OCI-LY1 (cell line): ENCODE data around the gene DPH7.
"Not testable (repeated sequence)": the region's sequence is repeated elsewhere in the genome, so short reads cannot be mapped to it uniquely, and the experiment has no call there.

Source experiments
- H2AFZ ChIP-seq: fragments of 200-600 bp; sonication (generic), shearing (Covaris generic); 2 replicates; pipeline ENCODE4 v1.6.0; 2014; ENCODE audit warnings: antibody characterized with exemption, mild to moderate bottlenecking, low read length
- H3F3A ChIP-seq: fragments of 200-600 bp; sonication (generic), shearing (Covaris generic); 2 replicates; pipeline ENCODE4 v1.6.0; 2014; ENCODE audit warnings: mild to moderate bottlenecking, antibody characterized with exemption, low read length, moderate library complexity; ENCODE audit not compliant: insufficient read depth
- H3K27ac ChIP-seq: fragments of 200-600 bp; sonication (generic); 2 replicates; pipeline ENCODE4 v1.5.1; 2014; ENCODE audit warnings: low read length, mixed run types, mild to moderate bottlenecking, low read depth; ENCODE audit not compliant: poor library complexity, severe bottlenecking
- H3K27me3 ChIP-seq: fragments of 200-600 bp; sonication (generic); 2 replicates; pipeline ENCODE4 v1.6.0; 2014; ENCODE audit warnings: antibody characterized with exemption, mild to moderate bottlenecking, low read length, moderate library complexity; ENCODE audit not compliant: insufficient read depth
- H3K36me3 ChIP-seq: fragments of 200-600 bp; sonication (generic); 2 replicates; pipeline ENCODE4 v1.6.1; 2014; ENCODE audit warnings: mild to moderate bottlenecking, antibody characterized with exemption, low read length, moderate library complexity, mixed read lengths; ENCODE audit not compliant: insufficient read depth
- H3K4me1 ChIP-seq: fragments of 200-600 bp; sonication (generic); 2 replicates; pipeline ENCODE4 v1.5.1; 2014; ENCODE audit warnings: mild to moderate bottlenecking, low read length, moderate library complexity; ENCODE audit not compliant: insufficient read depth, severe bottlenecking
- H3K4me2 ChIP-seq: fragments of 200-600 bp; sonication (generic), shearing (Covaris generic); 2 replicates; pipeline ENCODE4 v1.6.1; 2014; ENCODE audit warnings: low read length
- H3K4me3 ChIP-seq: fragments of 200-600 bp; sonication (generic); 2 replicates; pipeline ENCODE4 v1.5.1; 2014; ENCODE audit warnings: low read length, low read depth, mild to moderate bottlenecking, mixed read lengths; ENCODE audit not compliant: poor library complexity, severe bottlenecking
- H3K79me2 ChIP-seq: fragments of 200-600 bp; shearing (Covaris generic); 2 replicates; pipeline ENCODE4 v1.6.1; 2016; ENCODE audit warnings: mixed run types, low read length, mixed read lengths; ENCODE audit not compliant: insufficient read depth
- H3K9ac ChIP-seq: fragments of 200-600 bp; sonication (generic), shearing (Covaris generic); 2 replicates; pipeline ENCODE4 v1.6.1; 2014; ENCODE audit warnings: mild to moderate bottlenecking, low read length, mixed read lengths
- H3K9me2 ChIP-seq: fragments of 200-600 bp; sonication (generic), shearing (Covaris generic); 2 replicates; pipeline ENCODE4 v1.6.1; 2014; ENCODE audit warnings: low read depth, mild to moderate bottlenecking, low read length, mixed read lengths
- H3K9me3 ChIP-seq: fragments of 200-600 bp; shearing (Covaris generic); 2 replicates; pipeline ENCODE4 v1.6.1; 2014; ENCODE audit warnings: low read length, mixed read lengths
- H4K20me1 ChIP-seq: fragments of 200-600 bp; sonication (generic), shearing (Covaris generic); 2 replicates; pipeline ENCODE4 v1.6.0; 2016; ENCODE audit warnings: mild to moderate bottlenecking, low read length; ENCODE audit not compliant: insufficient read depth
- EZH2 ChIP-seq: fragments of 200-600 bp; sonication (generic), shearing (Covaris generic); IDR thresholded peaks from 2 replicates; pipeline ENCODE4 v1.8.0; 2017; ENCODE audit warnings: borderline replicate concordance, mixed run types, mild to moderate bottlenecking, antibody characterized with exemption, low read length, moderate library complexity, mixed read lengths
- TF ChIP-seq, protein P1 (sequence below): fragments of 200-600 bp; sonication (generic), shearing (Covaris generic); IDR thresholded peaks from 2 replicates; pipeline ENCODE4 v1.5.1; 2017; ENCODE audit warnings: mild to moderate bottlenecking, antibody characterized with exemption, low read length, moderate library complexity, mixed read lengths

Gene DPH7

DNA sequence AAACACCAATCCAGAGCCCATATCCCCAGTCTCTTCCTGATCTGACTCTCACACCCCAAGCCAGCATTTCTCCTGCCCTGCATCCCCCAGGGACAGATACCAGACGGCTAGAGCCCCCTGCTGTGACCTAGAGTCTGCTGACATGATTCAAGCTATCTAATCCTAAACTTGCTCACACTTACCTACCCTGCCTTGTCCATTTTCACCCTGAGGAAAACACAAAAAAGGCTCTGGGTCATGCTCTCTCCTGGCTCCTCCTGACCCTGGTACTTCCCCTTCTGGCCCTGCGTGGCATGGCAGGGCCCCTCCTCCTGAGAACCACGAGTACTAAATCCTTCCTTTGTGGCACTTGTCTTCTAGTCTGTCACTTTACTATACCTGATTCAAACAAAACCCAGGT, 23.9 kb upstream of the DPH7 start:
- Histone ChIP-seq H3F3A (no peaks in the 10 kb centered on the region), H3K79me2 (no peaks in the 10 kb centered on the region), H3K4me1 (peaks cover 48% of the 10 kb centered on the region), H3K9me2 (no peaks in the 10 kb centered on the region), H3K27me3 (no peaks in the 10 kb centered on the region), H3K4me3 (no peak overlapping the region), H4K20me1 (no peaks in the 10 kb centered on the region), H2AFZ (no peak overlapping the region), H3K4me2 (peak overlapping the region; percentile 1; the same call in 1 of the 2 replicates), H3K27ac (peak overlapping the region; percentile 31), H3K9me3 (no peaks in the 10 kb centered on the region), H3K36me3 (no peaks in the 10 kb centered on the region), H3K9ac (no peak overlapping the region; the same call in 1 of the 2 replicates)
- TF ChIP-seq EZH2: no peak
- TF ChIP-seq, protein P1, sequence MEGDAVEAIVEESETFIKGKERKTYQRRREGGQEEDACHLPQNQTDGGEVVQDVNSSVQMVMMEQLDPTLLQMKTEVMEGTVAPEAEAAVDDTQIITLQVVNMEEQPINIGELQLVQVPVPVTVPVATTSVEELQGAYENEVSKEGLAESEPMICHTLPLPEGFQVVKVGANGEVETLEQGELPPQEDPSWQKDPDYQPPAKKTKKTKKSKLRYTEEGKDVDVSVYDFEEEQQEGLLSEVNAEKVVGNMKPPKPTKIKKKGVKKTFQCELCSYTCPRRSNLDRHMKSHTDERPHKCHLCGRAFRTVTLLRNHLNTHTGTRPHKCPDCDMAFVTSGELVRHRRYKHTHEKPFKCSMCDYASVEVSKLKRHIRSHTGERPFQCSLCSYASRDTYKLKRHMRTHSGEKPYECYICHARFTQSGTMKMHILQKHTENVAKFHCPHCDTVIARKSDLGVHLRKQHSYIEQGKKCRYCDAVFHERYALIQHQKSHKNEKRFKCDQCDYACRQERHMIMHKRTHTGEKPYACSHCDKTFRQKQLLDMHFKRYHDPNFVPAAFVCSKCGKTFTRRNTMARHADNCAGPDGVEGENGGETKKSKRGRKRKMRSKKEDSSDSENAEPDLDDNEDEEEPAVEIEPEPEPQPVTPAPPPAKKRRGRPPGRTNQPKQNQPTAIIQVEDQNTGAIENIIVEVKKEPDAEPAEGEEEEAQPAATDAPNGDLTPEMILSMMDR: no peak

DNA sequence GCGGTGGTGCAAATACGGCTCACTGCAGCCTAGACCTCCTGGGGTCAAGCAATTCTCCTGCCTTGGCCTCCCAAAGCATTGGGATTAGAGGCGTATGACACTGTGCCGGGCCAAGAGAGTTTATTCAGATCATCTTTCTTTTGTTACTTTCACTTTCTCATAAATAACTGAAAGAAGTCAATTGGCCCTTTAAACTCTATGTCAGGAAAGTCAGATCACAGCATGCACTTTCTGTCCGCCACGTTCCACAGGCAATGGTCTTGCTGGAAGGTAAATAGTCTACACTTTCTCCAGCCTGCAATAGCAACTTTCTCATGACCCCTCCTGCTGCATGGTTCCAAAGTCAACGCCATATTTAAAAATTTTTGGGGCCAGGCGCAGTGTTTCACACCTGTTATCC, 20.2 kb upstream of the DPH7 start:
- Histone ChIP-seq H3K4me3 (no peak overlapping the region), H3K4me1 (peaks cover 25% of the 10 kb centered on the region), H3K79me2 (no peaks in the 10 kb centered on the region), H3F3A (no peaks in the 10 kb centered on the region), H3K36me3 (no peaks in the 10 kb centered on the region), H3K27ac (no peak overlapping the region), H3K27me3 (no peaks in the 10 kb centered on the region), H4K20me1 (no peaks in the 10 kb centered on the region), H3K9ac (no peak overlapping the region), H2AFZ (no peak overlapping the region), H3K9me2 (no peaks in the 10 kb centered on the region), H3K4me2 (no peak overlapping the region), H3K9me3 (no peaks in the 10 kb centered on the region)
- TF ChIP-seq, protein P1: no peak

DNA sequence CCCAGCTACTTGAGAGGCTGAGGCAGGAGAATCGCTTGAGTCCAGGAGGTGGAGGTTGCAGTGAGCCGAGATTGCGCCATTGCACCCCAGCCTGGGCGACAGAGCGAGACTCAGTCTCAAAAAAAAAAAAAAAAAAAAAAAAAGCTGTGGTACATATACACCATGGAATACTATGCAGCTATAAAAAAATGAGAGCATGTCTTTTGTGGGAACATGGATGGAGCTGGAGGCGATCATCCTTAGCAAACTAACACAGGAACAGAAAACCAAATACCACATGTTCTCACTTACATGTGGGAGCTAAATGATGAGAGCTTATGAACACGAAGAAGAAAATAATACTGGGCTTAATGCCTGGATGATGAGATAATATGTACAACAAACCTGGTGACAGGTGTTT, 17.9 kb upstream of the DPH7 start:
- H3K36me3 ChIP-seq, H3K9ac ChIP-seq, H3K27me3 ChIP-seq, H3K9me3 ChIP-seq, H3K4me3 ChIP-seq, H3K27ac ChIP-seq, H4K20me1 ChIP-seq, H3K9me2 ChIP-seq, H3K4me2 ChIP-seq, H3F3A ChIP-seq, H2AFZ ChIP-seq, H3K79me2 ChIP-seq: not testable (repeated sequence)
- peaks cover 16% of the 10 kb centered on the region for H3K4me1 ChIP-seq

DNA sequence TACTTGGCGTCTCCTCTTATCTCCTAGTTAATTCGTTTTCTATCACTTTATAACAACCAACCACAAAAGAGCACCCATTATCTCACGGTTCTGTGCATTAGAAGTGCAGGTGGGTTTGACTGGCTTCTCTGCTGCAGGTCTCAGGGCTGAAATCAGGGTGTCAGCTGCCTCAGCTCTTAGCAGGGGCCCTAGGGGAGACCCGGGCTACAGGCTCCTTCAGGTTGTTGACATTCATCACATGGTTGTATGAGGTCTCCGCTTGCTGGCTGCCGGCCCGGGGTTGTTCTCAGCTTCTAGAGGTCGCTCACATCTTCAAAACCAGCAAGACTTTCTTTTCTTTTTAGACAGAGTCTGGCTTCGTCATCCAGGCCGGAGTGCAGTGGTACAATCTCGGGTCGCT, 14.5 kb upstream of the DPH7 start:
- Histone ChIP-seq H3K4me2 (no peak overlapping the region), H3K79me2 (no peaks in the 10 kb centered on the region; the same call in 1 of the 2 replicates), H3K27ac (no peak overlapping the region), H3K4me1 (peaks cover 24% of the 10 kb centered on the region), H3K9me2 (no peaks in the 10 kb centered on the region), H3K4me3 (no peak overlapping the region), H3K9ac (no peak overlapping the region), H2AFZ (no peak overlapping the region), H4K20me1 (no peaks in the 10 kb centered on the region), H3K27me3 (no peaks in the 10 kb centered on the region; the same call in 1 of the 2 replicates), H3F3A (no peaks in the 10 kb centered on the region), H3K36me3 (peaks cover 10% of the 10 kb centered on the region; the same call in 1 of the 2 replicates), H3K9me3 (no peaks in the 10 kb centered on the region)
- TF ChIP-seq, protein P1: no peak
- TF ChIP-seq EZH2: no peak
